Karpas-422 (cell line): ENCODE data around the gene COPZ1. TPM values are rescaled to one million over a fixed set of nuclear protein-coding genes. Genes with fewer than 3 reads are reported as not detected.

Experiments
- DNase-seq: peaks from one replicate; pipeline ENCODE4 v3.0.0-alpha.2; 2015
- H2AFZ ChIP-seq: fragments of 200-600 bp; sonication (generic); 2 replicates; pipeline ENCODE4 v1.6.1; 2014; ENCODE audit warnings: antibody characterized with exemption, low read length, mixed read lengths
- H3K27ac ChIP-seq: fragments of 200-600 bp; sonication (generic); 2 replicates; pipeline ENCODE4 v1.5.1; 2014; ENCODE audit warnings: mild to moderate bottlenecking, low read length, moderate library complexity
- H3K27me3 ChIP-seq: fragments of 200-600 bp; sonication (generic); 2 replicates; pipeline ENCODE4 v1.6.1; 2014; ENCODE audit warnings: low read length, mixed read lengths
- H3K36me3 ChIP-seq: fragments of 200-600 bp; sonication (generic); 2 replicates; pipeline ENCODE4 v1.6.1; 2014; ENCODE audit warnings: low read length, mixed read lengths; ENCODE audit not compliant: insufficient read depth
- H3K4me1 ChIP-seq: fragments of 200-600 bp; sonication (generic); 2 replicates; pipeline ENCODE4 v1.6.1; 2014; ENCODE audit warnings: mild to moderate bottlenecking, low read length, mixed read lengths
- H3K4me2 ChIP-seq: fragments of 200-600 bp; sonication (generic); 2 replicates; pipeline ENCODE4 v1.6.1; 2014; ENCODE audit warnings: low read length, low read depth, mild to moderate bottlenecking; ENCODE audit not compliant: poor library complexity, severe bottlenecking
- H3K4me3 ChIP-seq: fragments of 200-600 bp; sonication (generic); 2 replicates; pipeline ENCODE4 v1.5.1; 2014; ENCODE audit warnings: mild to moderate bottlenecking, antibody characterized with exemption, low read length, mixed read lengths
- H3K79me2 ChIP-seq: fragments of 200-600 bp; sonication (generic); 2 replicates; pipeline ENCODE4 v1.6.1; 2014; ENCODE audit warnings: mild to moderate bottlenecking, low read length, mixed read lengths
- H3K9ac ChIP-seq: fragments of 200-600 bp; sonication (generic); 2 replicates; pipeline ENCODE4 v1.6.0; 2014; ENCODE audit warnings: low read length
- H3K9me2 ChIP-seq: fragments of 200-600 bp; sonication (generic), shearing (Covaris generic); replicated peaks from 2 replicates; pipeline ENCODE4 v1.6.0; 2014; ENCODE audit warnings: mild to moderate bottlenecking, low read length, moderate library complexity; ENCODE audit not compliant: insufficient read depth
- H3K9me3 ChIP-seq: fragments of 300-700, 200-600 bp; sonication (generic); 2 replicates; pipeline ENCODE4 v1.6.1; 2014; ENCODE audit warnings: low read length, mixed read lengths
- H4K20me1 ChIP-seq: fragments of 200-600 bp; sonication (generic); 2 replicates; pipeline ENCODE4 v1.6.1; 2014; ENCODE audit warnings: mild to moderate bottlenecking, antibody characterized with exemption, low read length, low read depth; ENCODE audit not compliant: insufficient read depth
- total RNA-seq: library from RNA; depleted of rRNA; stranded (reverse); fragments of >200 nt; shearing (Covaris generic); gene quantifications from 2 replicates; pipeline ENCODE4 v1.2.3, GENCODE V29; 2014; ENCODE audit warnings: low replicate concordance

The COPZ1 gene
- total RNA-seq, 1 experiment from 2014 or later, result 164 TPM

- DNase-seq, result no peak
- Histone ChIP-seq H3K36me3 (peaks cover 6% of the 10 kb centered on the region; the same call in 1 of the 2 replicates), H4K20me1 (peaks cover 3% of the 10 kb centered on the region; the same call in 1 of the 2 replicates), H3K9me3 (no peaks in the 10 kb centered on the region), H3K9ac (no peak overlapping the region), H3K9me2 (no peaks in the 10 kb centered on the region), H3K27ac (no peak overlapping the region), H3K4me3 (no peak overlapping the region), H3K4me1 (no peaks in the 10 kb centered on the region), H2AFZ (no peak overlapping the region), H3K4me2 (no peak overlapping the region), H3K79me2 (no peaks in the 10 kb centered on the region), H3K27me3 (no peaks in the 10 kb centered on the region)
Measured at GRCh38 chr12:54292083-54292930, 32.6 kb upstream of the COPZ1 start.

GRCh38 chr12:54292931-54293241 lies 32.0 kb upstream of the COPZ1 start:
- Histone ChIP-seq H3K27ac (no peak overlapping the region), H3K4me2 (no peak overlapping the region), H2AFZ (no peak overlapping the region)

GRCh38 chr12:54294152-54294952 lies 30.6 kb upstream of the COPZ1 start:
- H3K4me1 ChIP-seq, result no peaks in the 10 kb centered on the region
- no peaks in the 10 kb centered on the region for H3K27me3 ChIP-seq
- H3K4me3 ChIP-seq, result no peak overlapping the region
- no peak overlapping the region for H2AFZ ChIP-seq
- H3K9me2 ChIP-seq, result no peaks in the 10 kb centered on the region
- no peak overlapping the region for H3K4me2 ChIP-seq
- no peak overlapping the region for H3K9ac ChIP-seq
- H3K36me3 ChIP-seq, result no peaks in the 10 kb centered on the region
- no peak overlapping the region for H3K27ac ChIP-seq
- DNase-seq, result peak; percentile 83
- no peaks in the 10 kb centered on the region for H3K9me3 ChIP-seq
- no peaks in the 10 kb centered on the region for H4K20me1 ChIP-seq
- H3K79me2 ChIP-seq, result no peaks in the 10 kb centered on the region

More at GRCh38 chr12:54292931-54293241, 32.0 kb upstream of the COPZ1 start:
- Histone ChIP-seq H3K9ac (no peak overlapping the region), H3K9me3 (no peaks in the 10 kb centered on the region), H3K9me2 (no peaks in the 10 kb centered on the region), H4K20me1 (no peaks in the 10 kb centered on the region), H3K4me1 (no peaks in the 10 kb centered on the region), H3K4me3 (no peak overlapping the region), H3K79me2 (no peaks in the 10 kb centered on the region), H3K27me3 (no peaks in the 10 kb centered on the region), H3K36me3 (no peaks in the 10 kb centered on the region; the same call in 1 of the 2 replicates)
- DNase-seq, result no peak

GRCh38 chr12:54294953-54295566 lies 29.9 kb upstream of the COPZ1 start:
- no peak for DNase-seq
- no peaks in the 10 kb centered on the region for H3K79me2 ChIP-seq
- H3K4me2 ChIP-seq, result no peak overlapping the region
- H3K9me3 ChIP-seq, result no peaks in the 10 kb centered on the region
- no peaks in the 10 kb centered on the region for H3K9me2 ChIP-seq
- H3K27ac ChIP-seq, result no peak overlapping the region
- no peak overlapping the region for H3K9ac ChIP-seq
- H3K4me3 ChIP-seq, result no peak overlapping the region
- no peaks in the 10 kb centered on the region for H3K36me3 ChIP-seq
- peaks cover 3% of the 10 kb centered on the region; the same call in 1 of the 2 replicates for H3K4me1 ChIP-seq
- no peaks in the 10 kb centered on the region for H4K20me1 ChIP-seq
- H3K27me3 ChIP-seq, result no peaks in the 10 kb centered on the region
- no peak overlapping the region for H2AFZ ChIP-seq

GRCh38 chr12:54296393-54297099 lies 28.4 kb upstream of the COPZ1 start:
- no peak overlapping the region for H2AFZ ChIP-seq
- no peak for DNase-seq
- no peak overlapping the region for H3K9ac ChIP-seq
- H4K20me1 ChIP-seq, result no peaks in the 10 kb centered on the region
- no peaks in the 10 kb centered on the region for H3K36me3 ChIP-seq
- H3K9me3 ChIP-seq, result no peaks in the 10 kb centered on the region
- H3K9me2 ChIP-seq, result no peaks in the 10 kb centered on the region
- no peaks in the 10 kb centered on the region for H3K79me2 ChIP-seq
- H3K4me3 ChIP-seq, result no peak overlapping the region
- H3K27me3 ChIP-seq, result no peaks in the 10 kb centered on the region
- no peak overlapping the region for H3K4me2 ChIP-seq
- peaks cover 13% of the 10 kb centered on the region for H3K4me1 ChIP-seq
- H3K27ac ChIP-seq, result no peak overlapping the region

GRCh38 chr12:54298904-54299303 lies 26.0 kb upstream of the COPZ1 start:
- H3K4me1 ChIP-seq, result peaks cover 24% of the 10 kb centered on the region
- H3K27me3 ChIP-seq, result no peaks in the 10 kb centered on the region
- DNase-seq, result no peak
- no peaks in the 10 kb centered on the region for H3K9me3 ChIP-seq
- no peak overlapping the region for H3K4me3 ChIP-seq
- no peaks in the 10 kb centered on the region for H3K79me2 ChIP-seq
- H4K20me1 ChIP-seq, result no peaks in the 10 kb centered on the region
- H3K4me2 ChIP-seq, result no peak overlapping the region
- H3K9ac ChIP-seq, result no peak overlapping the region
- no peak overlapping the region for H3K27ac ChIP-seq
- no peak overlapping the region for H2AFZ ChIP-seq
- H3K36me3 ChIP-seq, result no peaks in the 10 kb centered on the region
- no peaks in the 10 kb centered on the region for H3K9me2 ChIP-seq

GRCh38 chr12:54299515-54300224 lies 25.3 kb upstream of the COPZ1 start:
- Histone ChIP-seq H3K36me3 (no peaks in the 10 kb centered on the region), H3K27ac (no peak overlapping the region), H3K9ac (no peak overlapping the region), H3K4me3 (no peak overlapping the region), H3K9me3 (no peaks in the 10 kb centered on the region), H3K9me2 (no peaks in the 10 kb centered on the region), H2AFZ (no peak overlapping the region), H3K27me3 (no peaks in the 10 kb centered on the region), H3K79me2 (no peaks in the 10 kb centered on the region), H4K20me1 (no peaks in the 10 kb centered on the region), H3K4me1 (peaks cover 32% of the 10 kb centered on the region), H3K4me2 (no peak overlapping the region)
- DNase-seq, result no peak
